ENCODE measurements around the gene CFC1.
"Not testable (repeated sequence)": the region's sequence is repeated elsewhere in the genome, so short reads cannot be mapped to it uniquely, and the experiment has no call there.

DNA sequence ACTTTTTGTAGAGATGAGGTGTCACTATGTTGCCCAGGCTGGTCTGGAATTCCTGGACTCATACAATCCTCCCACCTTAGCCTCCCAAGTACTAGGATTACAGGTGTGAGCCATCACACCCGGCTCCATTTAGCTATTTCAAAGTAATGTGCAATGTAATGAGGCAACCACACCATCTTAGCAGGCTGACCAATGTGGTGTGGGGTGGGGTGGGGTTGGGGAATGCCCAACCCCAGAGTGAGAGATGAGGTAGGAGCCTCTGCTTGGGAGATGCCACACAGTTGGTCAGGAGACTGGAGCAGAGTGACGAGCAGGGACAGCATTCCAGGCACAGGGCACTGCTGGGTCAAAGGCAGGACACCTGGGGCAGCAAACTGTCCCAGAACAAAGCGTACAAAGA, 51.0 kb downstream of the CFC1 start:
- not testable (repeated sequence) for TF ChIP-seq POLR2A (IDR thresholded peaks at IDR 0.05; ENCODE audit: low read depth, low read length); RCOR1 (IDR thresholded peaks at IDR 0.05; ENCODE audit: insufficient replicate concordance, low read length); RFX5 (IDR thresholded peaks at IDR 0.05; ENCODE audit: low read depth, low read length); RAD21 (IDR thresholded peaks at IDR 0.05; ENCODE audit: low read length); USF2 (IDR thresholded peaks at IDR 0.05; ENCODE audit: low read depth, low read length); MAFK (IDR thresholded peaks at IDR 0.05; ENCODE audit: low read depth, low read length); BHLHE40 (IDR thresholded peaks at IDR 0.05; ENCODE audit: low read depth, low read length); MAZ (IDR thresholded peaks at IDR 0.05; ENCODE audit: borderline replicate concordance, low read depth, low read length); CHD1 (IDR thresholded peaks at IDR 0.05; ENCODE audit: low read depth, low read length); SMC3 (IDR thresholded peaks at IDR 0.05; ENCODE audit: low read depth, low read length); FOS (IDR thresholded peaks at IDR 0.05; ENCODE audit: low read depth, low read length)
- TF ChIP-seq, protein P1, sequence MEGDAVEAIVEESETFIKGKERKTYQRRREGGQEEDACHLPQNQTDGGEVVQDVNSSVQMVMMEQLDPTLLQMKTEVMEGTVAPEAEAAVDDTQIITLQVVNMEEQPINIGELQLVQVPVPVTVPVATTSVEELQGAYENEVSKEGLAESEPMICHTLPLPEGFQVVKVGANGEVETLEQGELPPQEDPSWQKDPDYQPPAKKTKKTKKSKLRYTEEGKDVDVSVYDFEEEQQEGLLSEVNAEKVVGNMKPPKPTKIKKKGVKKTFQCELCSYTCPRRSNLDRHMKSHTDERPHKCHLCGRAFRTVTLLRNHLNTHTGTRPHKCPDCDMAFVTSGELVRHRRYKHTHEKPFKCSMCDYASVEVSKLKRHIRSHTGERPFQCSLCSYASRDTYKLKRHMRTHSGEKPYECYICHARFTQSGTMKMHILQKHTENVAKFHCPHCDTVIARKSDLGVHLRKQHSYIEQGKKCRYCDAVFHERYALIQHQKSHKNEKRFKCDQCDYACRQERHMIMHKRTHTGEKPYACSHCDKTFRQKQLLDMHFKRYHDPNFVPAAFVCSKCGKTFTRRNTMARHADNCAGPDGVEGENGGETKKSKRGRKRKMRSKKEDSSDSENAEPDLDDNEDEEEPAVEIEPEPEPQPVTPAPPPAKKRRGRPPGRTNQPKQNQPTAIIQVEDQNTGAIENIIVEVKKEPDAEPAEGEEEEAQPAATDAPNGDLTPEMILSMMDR (conservative IDR thresholded peaks at IDR 0.05; ENCODE audit: low read depth, low read length): not testable (repeated sequence)
- TF ChIP-seq, protein P2, sequence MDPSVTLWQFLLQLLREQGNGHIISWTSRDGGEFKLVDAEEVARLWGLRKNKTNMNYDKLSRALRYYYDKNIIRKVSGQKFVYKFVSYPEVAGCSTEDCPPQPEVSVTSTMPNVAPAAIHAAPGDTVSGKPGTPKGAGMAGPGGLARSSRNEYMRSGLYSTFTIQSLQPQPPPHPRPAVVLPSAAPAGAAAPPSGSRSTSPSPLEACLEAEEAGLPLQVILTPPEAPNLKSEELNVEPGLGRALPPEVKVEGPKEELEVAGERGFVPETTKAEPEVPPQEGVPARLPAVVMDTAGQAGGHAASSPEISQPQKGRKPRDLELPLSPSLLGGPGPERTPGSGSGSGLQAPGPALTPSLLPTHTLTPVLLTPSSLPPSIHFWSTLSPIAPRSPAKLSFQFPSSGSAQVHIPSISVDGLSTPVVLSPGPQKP (IDR thresholded peaks at IDR 0.05; ENCODE audit: borderline replicate concordance, low read depth, low read length): not testable (repeated sequence)

Data from IMR-90 (cell line).